ENCODE data around the gene ARHGEF28.

GRCh38 chr5:73692981-73693380 is 67.0 kb downstream of the ARHGEF28 start:
- TF ChIP-seq POLR2A (IDR thresholded peaks at IDR 0.05; ENCODE audit: borderline replicate concordance, extremely low read depth, insufficient read depth, insufficient read length), result no peak
- TF ChIP-seq, protein P1, sequence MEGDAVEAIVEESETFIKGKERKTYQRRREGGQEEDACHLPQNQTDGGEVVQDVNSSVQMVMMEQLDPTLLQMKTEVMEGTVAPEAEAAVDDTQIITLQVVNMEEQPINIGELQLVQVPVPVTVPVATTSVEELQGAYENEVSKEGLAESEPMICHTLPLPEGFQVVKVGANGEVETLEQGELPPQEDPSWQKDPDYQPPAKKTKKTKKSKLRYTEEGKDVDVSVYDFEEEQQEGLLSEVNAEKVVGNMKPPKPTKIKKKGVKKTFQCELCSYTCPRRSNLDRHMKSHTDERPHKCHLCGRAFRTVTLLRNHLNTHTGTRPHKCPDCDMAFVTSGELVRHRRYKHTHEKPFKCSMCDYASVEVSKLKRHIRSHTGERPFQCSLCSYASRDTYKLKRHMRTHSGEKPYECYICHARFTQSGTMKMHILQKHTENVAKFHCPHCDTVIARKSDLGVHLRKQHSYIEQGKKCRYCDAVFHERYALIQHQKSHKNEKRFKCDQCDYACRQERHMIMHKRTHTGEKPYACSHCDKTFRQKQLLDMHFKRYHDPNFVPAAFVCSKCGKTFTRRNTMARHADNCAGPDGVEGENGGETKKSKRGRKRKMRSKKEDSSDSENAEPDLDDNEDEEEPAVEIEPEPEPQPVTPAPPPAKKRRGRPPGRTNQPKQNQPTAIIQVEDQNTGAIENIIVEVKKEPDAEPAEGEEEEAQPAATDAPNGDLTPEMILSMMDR (IDR thresholded peaks at IDR 0.05 in 2 of 3, conservative IDR thresholded peaks at IDR 0.05 in 1 of 3; ENCODE audit: borderline replicate concordance in 1 of 3, insufficient read depth in 1 of 3, low read depth in 2 of 3, low read length in 2 of 3), result no peak
- TF ChIP-seq, protein P2, sequence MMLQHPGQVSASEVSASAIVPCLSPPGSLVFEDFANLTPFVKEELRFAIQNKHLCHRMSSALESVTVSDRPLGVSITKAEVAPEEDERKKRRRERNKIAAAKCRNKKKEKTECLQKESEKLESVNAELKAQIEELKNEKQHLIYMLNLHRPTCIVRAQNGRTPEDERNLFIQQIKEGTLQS (IDR thresholded peaks at IDR 0.05), result no peak
- TF ChIP-seq ZBTB33 (IDR thresholded peaks at IDR 0.05; ENCODE audit: extremely low read depth, insufficient replicate concordance, low read length), result no peak
- TF ChIP-seq SRF (IDR thresholded peaks at IDR 0.05; ENCODE audit: low read depth), result no peak
- TF ChIP-seq ZNF274 (IDR thresholded peaks at IDR 0.05; ENCODE audit: low read depth, low read length), result no peak
- TF ChIP-seq REST (IDR thresholded peaks at IDR 0.05; ENCODE audit: low read depth), result no peak
- TF ChIP-seq EZH2 (IDR thresholded peaks at IDR 0.05), result no peak
